Endothelial cell of umbilical vein (primary cell): ENCODE data around the gene ERGIC1. TPM values are rescaled to one million over a fixed set of nuclear protein-coding genes. Genes with fewer than 3 reads are reported as not detected.

ENCODE experiments used
- BruUV-seq: library from RNA; stranded (reverse); fragments of 400-500 nt; replicated peaks from 2 replicates; lab custom pipeline; 2021; lab: Mats Ljungman, UMichigan
- CTCF ChIA-PET: fragments of 300-600, 350-600 bp; sonication (Branson Sonifier 250); formaldehyde crosslinking; loops from one replicate; lab custom pipeline; 2021; ENCODE audit warnings: antibody characterized with exemption, inconsistent platforms; lab: Charles Lee
- POLR2A ChIA-PET: fragments of 300-600, 350-600 bp; sonication (Branson Sonifier 250); formaldehyde crosslinking; loops from one replicate; lab custom pipeline; 2021; ENCODE audit warnings: antibody characterized with exemption, inconsistent platforms; lab: Charles Lee
- DNase-seq: peaks from one replicate; pipeline ENCODE4 v3.0.0-alpha.2; 2011; ENCODE audit warnings: low read depth, low spot score
- FAIRE-seq: peaks from 2 replicates; lab custom pipeline; 2011; peaks lifted over from hg19 to GRCh38; lab: Jason Lieb, UNC
- H2AFZ ChIP-seq: 2 replicates; pipeline ENCODE4 v1.6.0; 2012; ENCODE audit warnings: low read depth, low read length, control low read depth, inconsistent platforms
- H3K27ac ChIP-seq: 2 replicates; pipeline ENCODE4 v1.5.1; 2011; ENCODE audit warnings: low read depth, mild to moderate bottlenecking, control low read depth, low read length, moderate library complexity; ENCODE audit not compliant: insufficient read depth
- H3K27me3 ChIP-seq, 2 experiments: 2 replicates each; pipeline versions ENCODE4 v1.6.0 to v1.6.1; 2011; ENCODE audit warnings: low read length in 2 of 2, mixed read lengths in 1 of 2; ENCODE audit not compliant: control insufficient read depth in 2 of 2, insufficient read depth in 2 of 2
- H3K36me3 ChIP-seq, 2 experiments: 2 replicates in 1 of 2; 3 replicates in 1 of 2; pipeline ENCODE4 v1.5.1; 2011; ENCODE audit warnings: low read length in 2 of 2, mild to moderate bottlenecking in 1 of 2, moderate library complexity in 1 of 2; ENCODE audit not compliant: control insufficient read depth in 2 of 2, insufficient read depth in 2 of 2; ENCODE audit errors: extremely low read depth in 1 of 2
- H3K4me1 ChIP-seq: 3 replicates; pipeline ENCODE4 v1.5.1; 2011; ENCODE audit warnings: mild to moderate bottlenecking, low read length; ENCODE audit not compliant: control insufficient read depth, insufficient read depth; ENCODE audit errors: extremely low read depth
- H3K4me2 ChIP-seq: 2 replicates; pipeline ENCODE4 v1.6.1; 2011; ENCODE audit warnings: low read length, control low read depth, mixed read lengths; ENCODE audit not compliant: insufficient read depth
- H3K4me3 ChIP-seq, 3 experiments: fragments of 200-600 bp in 1 of 3; sonication (generic), shearing (Covaris generic) in 1 of 3; replicated peaks in 1 of 3; 2 replicates each; pipeline ENCODE4 v1.5.1; 2011 to 2016; ENCODE audit warnings: control low read depth in 3 of 3, low read length in 3 of 3, mild to moderate bottlenecking in 2 of 3, inconsistent platforms in 1 of 3, low read depth in 1 of 3, moderate library complexity in 1 of 3; ENCODE audit not compliant: insufficient read depth in 1 of 3
- H3K79me2 ChIP-seq: 2 replicates; pipeline ENCODE4 v1.6.0; 2012; ENCODE audit warnings: low read length, inconsistent platforms; ENCODE audit not compliant: control insufficient read depth, insufficient read depth
- H3K9ac ChIP-seq: replicated peaks from 2 replicates; pipeline ENCODE3; 2011; ENCODE audit warnings: low read length, control low read depth; ENCODE audit not compliant: insufficient read depth; ENCODE audit errors: extremely low read depth
- H3K9me1 ChIP-seq: replicated peaks from 3 replicates; pipeline ENCODE4 v1.6.0; 2011; ENCODE audit warnings: mild to moderate bottlenecking, low read length; ENCODE audit not compliant: control insufficient read depth, insufficient read depth; ENCODE audit errors: extremely low read depth
- H3K9me3 ChIP-seq: replicated peaks from 2 replicates; pipeline ENCODE4 v1.5.1; 2012; ENCODE audit warnings: low read length, inconsistent platforms; ENCODE audit not compliant: control insufficient read depth, insufficient read depth
- H4K20me1 ChIP-seq: replicated peaks from 2 replicates; pipeline ENCODE3; 2011; ENCODE audit warnings: mild to moderate bottlenecking, low read length; ENCODE audit not compliant: control insufficient read depth, insufficient read depth; ENCODE audit errors: extremely low read depth
- CTCF ChIP-seq, 2 donors: IDR thresholded peaks; 1 replicate in 1 of 2; 2 replicates in 1 of 2; pipeline ENCODE4 v1.5.1; 2011; ENCODE audit warnings: low read length in 2 of 2, mild to moderate bottlenecking in 2 of 2, moderate library complexity in 2 of 2, control low read depth in 1 of 2, inconsistent platforms in 1 of 2, low read depth in 1 of 2; ENCODE audit not compliant: insufficient read depth in 1 of 2; ENCODE audit errors: extremely low read depth in 1 of 2
- EZH2 ChIP-seq: IDR thresholded peaks from 2 replicates; pipeline ENCODE4 v1.6.1; 2012; ENCODE audit warnings: borderline replicate concordance, low read depth, mild to moderate bottlenecking, moderate library complexity, low read length, inconsistent platforms; ENCODE audit not compliant: severe bottlenecking
- FOS ChIP-seq: IDR thresholded peaks from 2 replicates; pipeline ENCODE4 v1.6.1; 2011; ENCODE audit warnings: mild to moderate bottlenecking, low read length, moderate library complexity, borderline replicate concordance; ENCODE audit not compliant: insufficient read depth
- GATA2 ChIP-seq: IDR thresholded peaks from 2 replicates; pipeline ENCODE4 v1.7.0; 2011; ENCODE audit warnings: low read depth, mild to moderate bottlenecking, moderate library complexity, mixed read lengths, low read length; ENCODE audit not compliant: insufficient read length, insufficient read depth
- JUN ChIP-seq: IDR thresholded peaks from 2 replicates; pipeline ENCODE4 v1.6.1; 2011; ENCODE audit warnings: borderline replicate concordance, low read depth; ENCODE audit not compliant: insufficient read length, insufficient read depth
- MAX ChIP-seq: IDR thresholded peaks from 2 replicates; pipeline ENCODE4 v1.6.1; 2011; ENCODE audit not compliant: insufficient read depth, insufficient read length
- MYC ChIP-seq: IDR thresholded peaks from one replicate; pipeline ENCODE4 v1.6.1; 2011; ENCODE audit warnings: mild to moderate bottlenecking, low read depth, low read length
- POLR2A ChIP-seq: IDR thresholded peaks from 2 replicates; pipeline ENCODE4 v1.6.1; 2012; ENCODE audit warnings: low read depth, mild to moderate bottlenecking, control low read depth, low read length
- POLR2AphosphoS5 ChIP-seq: IDR thresholded peaks from 2 replicates; pipeline ENCODE4 v1.6.1; 2012; ENCODE audit warnings: low read depth, mild to moderate bottlenecking, control low read depth, low read length, moderate library complexity; ENCODE audit not compliant: insufficient read depth
- dilution Hi-C: fragments of 300-500 bp; cut with MboI; formaldehyde crosslinking; loops from one replicate; pipeline ENCODE4 v1.15.0; 2019; ENCODE audit warnings: low sequenced_read_pairs; ENCODE audit not compliant: extremely low pct_ligation_motif_present
- intact Hi-C: fragments of 100-400 bp; cut with micrococcal nuclease; formaldehyde crosslinking; loops from one replicate; pipeline ENCODE4 v1.10.0; 2022
- polyA plus RNA-seq, 4 experiments: library from polyadenylated mRNA; depleted of rRNA in 3 of 4; stranded (reverse) in 3 of 4; unstranded in 1 of 4; fragments of >200 nt; gene quantifications; 2 replicates each; pipeline versions ENCODE4 v1.2.1 to v1.2.3, GENCODE V29; 2011 to 2012; ENCODE audit warnings: missing spikeins in 1 of 4
- total RNA-seq: library from RNA; stranded (reverse); gene quantifications from 2 replicates; pipeline ENCODE4 v1.2.3, GENCODE V29; 2021

ERGIC1 gene
- total and polyA plus RNA-seq, 2 donors (not counting 3 experiments of a cell fraction or from before 2014, with no cell fraction given), result 105 to 109 TPM

DNA sequence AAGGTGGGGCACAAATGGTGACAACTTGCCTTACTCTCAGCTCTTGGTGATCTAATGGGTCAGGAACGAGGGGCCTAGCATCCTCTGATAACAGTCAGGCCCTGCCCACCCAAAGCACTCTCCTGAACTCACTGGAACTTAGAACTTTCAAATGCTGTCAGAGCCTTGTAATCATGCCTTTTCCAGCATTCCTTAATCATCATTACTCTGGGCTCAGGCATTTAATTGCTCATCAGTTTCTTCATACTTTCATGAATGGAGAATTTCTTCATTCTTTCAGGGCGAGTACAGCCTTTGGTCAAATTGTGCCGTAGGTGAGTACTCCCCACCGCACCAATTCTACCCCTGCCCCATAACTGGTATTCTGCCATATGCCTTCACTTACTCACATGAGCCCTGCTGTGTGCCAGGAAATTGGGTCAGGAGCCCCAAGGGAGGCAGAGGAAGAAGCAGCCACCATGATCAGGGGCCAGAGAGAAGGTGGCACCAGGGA, 32.8 kb upstream of the ERGIC1 start:
- dilution Hi-C loops, result no loop called here
- no peaks in the 10 kb centered on the region for H4K20me1 ChIP-seq
- no TSS peak for BruUV-seq
- TF ChIP-seq EZH2 (no peak), CTCF (IDR thresholded peaks at IDR 0.05; ENCODE audit: extremely low read depth in 1 of 2, insufficient read depth in 1 of 2, low read depth in 1 of 2, low read length in 2 of 2) (no peak), FOS (peak; percentile 14), JUN (no peak), POLR2A (no peak), GATA2 (no peak)
- CTCF ChIA-PET, result interaction anchor here (1.1 to 2.2 kb wide), 2 partner anchors 29 to 31 kb away, joined by 3 to 6 read pairs; no protein-coding TSS in a partner anchor
- no peaks in the 10 kb centered on the region for H3K9me3 ChIP-seq
- intact Hi-C loops, result no loop called here
- no peaks in the 10 kb centered on the region for H3K9me1 ChIP-seq
- no peak overlapping the region for H3K9ac ChIP-seq
- H2AFZ ChIP-seq, result no peak overlapping the region
- H3K27me3 ChIP-seq, result no peaks in the 10 kb centered on the region
- H3K4me1 ChIP-seq, result peaks cover 32% of the 10 kb centered on the region
- no peaks in the 10 kb centered on the region for H3K36me3 ChIP-seq
- POLR2A ChIA-PET, result interaction anchor here (0.6 kb wide), 1 partner anchor 32 kb away, joined by 3 read pairs; no protein-coding TSS in a partner anchor
- H3K4me3 ChIP-seq, result no peak overlapping the region
- no peak overlapping the region for H3K4me2 ChIP-seq
- FAIRE-seq (peak; percentile 46), DNase-seq (no peak)
- no peak overlapping the region for H3K27ac ChIP-seq
- H3K79me2 ChIP-seq, result no peaks in the 10 kb centered on the region

DNA sequence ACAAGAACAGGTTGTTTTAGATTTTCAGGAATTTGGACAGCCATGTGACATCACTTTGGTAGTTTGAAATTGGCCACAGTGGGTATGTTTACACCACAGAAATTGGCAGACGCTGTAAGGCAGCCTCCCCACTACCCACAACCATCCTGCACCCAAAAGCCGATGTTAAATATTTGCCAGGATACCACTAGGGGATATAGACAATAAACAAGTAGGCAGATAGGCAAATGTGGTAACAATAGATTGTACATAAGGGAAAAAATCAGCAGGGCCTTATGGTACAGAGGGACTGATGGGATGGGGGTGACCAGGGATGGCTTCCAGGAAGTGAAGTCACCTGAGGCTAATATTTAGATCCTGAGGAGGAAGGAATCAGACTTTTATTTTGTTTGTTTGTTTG, 31.9 kb upstream of the ERGIC1 start:
- no TSS peak for BruUV-seq
- CTCF ChIA-PET, result no interaction called here
- H3K27me3 ChIP-seq, result no peaks in the 10 kb centered on the region
- H3K9me3 ChIP-seq, result no peaks in the 10 kb centered on the region
- no peaks in the 10 kb centered on the region for H4K20me1 ChIP-seq
- H3K4me3 ChIP-seq, result no peak overlapping the region
- TF ChIP-seq CTCF (IDR thresholded peaks at IDR 0.05; ENCODE audit: extremely low read depth in 1 of 2, insufficient read depth in 1 of 2, low read depth in 1 of 2, low read length in 2 of 2) (no peak), GATA2 (no peak), MYC (no peak), POLR2A (no peak), JUN (no peak), EZH2 (no peak), POLR2AphosphoS5 (no peak), FOS (no peak), MAX (no peak)
- DNase-seq, result no peak
- no peaks in the 10 kb centered on the region for H3K79me2 ChIP-seq
- dilution Hi-C loops (no loop called here), intact Hi-C loops (no loop called here)
- FAIRE-seq, result no peak
- no peak overlapping the region for H2AFZ ChIP-seq
- POLR2A ChIA-PET, result no interaction called here
- H3K27ac ChIP-seq, result no peak overlapping the region
- H3K9me1 ChIP-seq, result no peaks in the 10 kb centered on the region
- H3K9ac ChIP-seq, result no peak overlapping the region
- H3K4me2 ChIP-seq, result no peak overlapping the region
- H3K4me1 ChIP-seq, result peaks cover 36% of the 10 kb centered on the region
- H3K36me3 ChIP-seq, result no peaks in the 10 kb centered on the region
